ENCODE measurements around the gene SLC17A8. TPM values are rescaled to one million over a fixed set of nuclear protein-coding genes. Genes with fewer than 3 reads are reported as not detected.

Gene SLC17A8
- total RNA-seq, 1 experiment from 2014 or later: 0.15 TPM

GRCh38 chr12:100468126-100468525 is 111.3 kb downstream of the SLC17A8 start:
- Histone ChIP-seq H3K9me3 (ENCODE audit: low read length) (no peaks in the 10 kb centered on the region), H2AFZ (ENCODE audit: low read length) (no peak overlapping the region), H4K20me1 (ENCODE audit: insufficient read depth, low read depth, low read length) (no peaks in the 10 kb centered on the region), H3K9me2 (replicated peaks; ENCODE audit: insufficient read depth, low read length) (no peaks in the 10 kb centered on the region), H3K79me2 (ENCODE audit: low read length) (no peaks in the 10 kb centered on the region), H3K4me2 (ENCODE audit: low read depth, low read length, poor library complexity, severe bottlenecking) (no peak overlapping the region), H3K27me3 (ENCODE audit: low read length) (no peaks in the 10 kb centered on the region), H3K36me3 (ENCODE audit: insufficient read depth, low read length) (no peaks in the 10 kb centered on the region), H3K4me3 (ENCODE audit: low read length) (no peak overlapping the region), H3K9ac (ENCODE audit: low read length) (no peak overlapping the region), H3K27ac (ENCODE audit: low read length) (no peak overlapping the region), H3K4me1 (ENCODE audit: low read length) (no peaks in the 10 kb centered on the region)
- DNase-seq: no peak

Other genes with a start within 250 kb of the SLC17A8 start
- 14.1 and 17.3 TPM in 2 replicates for gene BLTP3B, start 214.2 kb upstream of the SLC17A8 start, total RNA-seq (2014; rRNA removed; shearing (Covaris generic); ENCODE audit: low replicate concordance)
- gene ACTR6, start 156.3 kb upstream of the SLC17A8 start, total RNA-seq (2014; rRNA removed; shearing (Covaris generic); ENCODE audit: low replicate concordance): 13.9 and 38.8 TPM in 2 replicates
- gene DEPDC4, start 90.0 kb upstream of the SLC17A8 start, total RNA-seq (2014; rRNA removed; shearing (Covaris generic); ENCODE audit: low replicate concordance): 1.9 and 6.2 TPM in 2 replicates
- 43.9 and 96.2 TPM in 2 replicates for gene SCYL2, start 89.9 kb upstream of the SLC17A8 start, total RNA-seq (2014; rRNA removed; shearing (Covaris generic); ENCODE audit: low replicate concordance)
- gene NR1H4, start 116.8 kb downstream of the SLC17A8 start, total RNA-seq (2014; rRNA removed; shearing (Covaris generic); ENCODE audit: low replicate concordance): not detected in 2 replicates
- 1.4 and 5.7 TPM in 2 replicates for gene GAS2L3, start 216.6 kb downstream of the SLC17A8 start, total RNA-seq (2014; rRNA removed; shearing (Covaris generic); ENCODE audit: low replicate concordance)